Right renal pelvis (tissue), 4 donors: ENCODE data around the gene FMO1. TPM values are rescaled to one million over a fixed set of nuclear protein-coding genes. Genes with fewer than 3 reads are reported as not detected.

ENCODE experiments used
- polyA plus RNA-seq, 4 donors: library from polyadenylated mRNA; unstranded; fragments of 120-200 nt; gene quantifications; one replicate each; pipeline ENCODE4 v1.2.1, GENCODE V29; 2013; ENCODE audit not compliant: insufficient read length in 4 of 4

The FMO1 gene
- polyA plus RNA-seq, 4 donors, result 144 to 239 (median 178) TPM

Other genes with a start within 250 kb of the FMO1 start
- gene FMO3, start 157.6 kb upstream of the FMO1 start, polyA plus RNA-seq, result under 1 TPM in 2 of 4 donors, not detected in 2; 0.07 to 0.10 TPM
- 1 to 10 TPM in 3 of 4 donors, under 1 TPM in 1; 0.52 to 1.9 (median 1.6) TPM for gene FMO2, start 63.2 kb upstream of the FMO1 start, polyA plus RNA-seq
- gene FMO4, start 65.7 kb downstream of the FMO1 start, polyA plus RNA-seq, result 10 to 100 TPM; 10.7 to 19.4 (median 14.7) TPM
- gene PRRC2C, start 237.0 kb downstream of the FMO1 start, polyA plus RNA-seq, result 100 to 1,000 TPM; 108 to 141 (median 134) TPM